GM03348 (cell line): ENCODE data around the gene NTM.
"Not testable (repeated sequence)": the region's sequence is repeated elsewhere in the genome, so short reads cannot be mapped to it uniquely, and the experiment has no call there.

ENCODE experiments used
- DNase-seq: peaks from one replicate; pipeline ENCODE4 v3.0.0; 2012; ENCODE audit warnings: low spot score

The NTM gene

GRCh38 chr11:132357811-132358572, 987.6 kb downstream of the NTM start:
- no peak for DNase-seq

GRCh38 chr11:132358573-132358953, 988.1 kb downstream of the NTM start:
- DNase-seq = no peak

GRCh38 chr11:132361011-132361550, 990.7 kb downstream of the NTM start:
- no peak for DNase-seq

GRCh38 chr11:132365650-132366049, 995.2 kb downstream of the NTM start:
- no peak for DNase-seq

- DNase-seq = no peak
Observed at GRCh38 chr11:132367293-132367692, 996.9 kb downstream of the NTM start.

GRCh38 chr11:132370114-132370513, 999.7 kb downstream of the NTM start:
- not testable (repeated sequence) for DNase-seq

GRCh38 chr11:132373405-132374143, 1003.2 kb downstream of the NTM start:
- no peak for DNase-seq

GRCh38 chr11:132379540-132379939, 1009.1 kb downstream of the NTM start:
- DNase-seq = no peak
